Measurements from ENCODE around the gene CLCN3.
"Not testable (repeated sequence)": the region's sequence is repeated elsewhere in the genome, so short reads cannot be mapped to it uniquely, and the experiment has no call there.

The CLCN3 gene

GRCh38 chr4:169617306-169617705 lies 3.1 kb upstream of the CLCN3 start:
- DNase-seq (ENCODE audit: low read depth, low spot score) = no peak

GRCh38 chr4:169618286-169618685 lies 2.1 kb upstream of the CLCN3 start:
- DNase-seq (ENCODE audit: low read depth, low spot score) = no peak

GRCh38 chr4:169618986-169619385 lies 1.4 kb upstream of the CLCN3 start:
- no peak for DNase-seq (ENCODE audit: low read depth, low spot score)

- no peak for DNase-seq (ENCODE audit: low read depth, low spot score)
Observed at GRCh38 chr4:169619518-169619957, 840 bp upstream of the CLCN3 start.

- DNase-seq (ENCODE audit: low read depth, low spot score) = no peak
Observed at GRCh38 chr4:169620880-169621248, 486 bp downstream of the CLCN3 start.

- DNase-seq (ENCODE audit: low read depth, low spot score) = no peak
Observed at GRCh38 chr4:169621731-169622492, 1.5 kb downstream of the CLCN3 start.

GRCh38 chr4:169622566-169622965 lies 2.2 kb downstream of the CLCN3 start:
- no peak for DNase-seq (ENCODE audit: low read depth, low spot score)

- not testable (repeated sequence) for DNase-seq (ENCODE audit: low read depth, low spot score)
Observed at GRCh38 chr4:169624012-169624411, 3.6 kb downstream of the CLCN3 start.

GRCh38 chr4:169625886-169626285 lies 5.5 kb downstream of the CLCN3 start:
- no peak for DNase-seq (ENCODE audit: low read depth, low spot score)

- no peak for DNase-seq (ENCODE audit: low read depth, low spot score)
Observed at GRCh38 chr4:169626331-169627282, 6.2 kb downstream of the CLCN3 start.

GRCh38 chr4:169627307-169627706 lies 6.9 kb downstream of the CLCN3 start:
- DNase-seq (ENCODE audit: low read depth, low spot score) = no peak

- DNase-seq (ENCODE audit: low read depth, low spot score) = no peak
Observed at GRCh38 chr4:169628579-169628978, 8.2 kb downstream of the CLCN3 start.

GRCh38 chr4:169630069-169630468 lies 9.7 kb downstream of the CLCN3 start:
- no peak for DNase-seq (ENCODE audit: low read depth, low spot score)

GRCh38 chr4:169632896-169633295 lies 12.5 kb downstream of the CLCN3 start:
- no peak for DNase-seq (ENCODE audit: low read depth, low spot score)

- DNase-seq (ENCODE audit: low read depth, low spot score) = no peak
Observed at GRCh38 chr4:169634975-169635374, 14.6 kb downstream of the CLCN3 start.

- no peak for DNase-seq (ENCODE audit: low read depth, low spot score)
Observed at GRCh38 chr4:169640261-169640870, 20.0 kb downstream of the CLCN3 start.

- DNase-seq (ENCODE audit: low read depth, low spot score) = no peak
Observed at GRCh38 chr4:169644802-169645201, 24.4 kb downstream of the CLCN3 start.

GRCh38 chr4:169645627-169646026 lies 25.2 kb downstream of the CLCN3 start:
- no peak for DNase-seq (ENCODE audit: low read depth, low spot score)

- DNase-seq (ENCODE audit: low read depth, low spot score) = no peak
Observed at GRCh38 chr4:169649545-169650226, 29.3 kb downstream of the CLCN3 start.

GRCh38 chr4:169650227-169650936 lies 30.0 kb downstream of the CLCN3 start:
- DNase-seq (ENCODE audit: low read depth, low spot score) = no peak

GRCh38 chr4:169652535-169652934 lies 32.2 kb downstream of the CLCN3 start:
- DNase-seq (ENCODE audit: low read depth, low spot score) = no peak

All from iPS DF 19.7 (cell line).